Hippocampal formation (tissue), 2 donors: ENCODE results near the gene VAV3.
A peak's percentile ranks its signal among the peaks of the same experiment; 100 is the strongest.

Experiments used
- DNase-seq, 2 donors: peaks; one replicate each; lab custom pipeline; 2025; lab: John Stamatoyannopoulos, UW

VAV3 gene

GRCh38 chr1:107793896-107794453 is 171.0 kb downstream of the VAV3 start:
- DNase-seq: no peak

GRCh38 chr1:107791348-107791747 is 173.6 kb downstream of the VAV3 start:
- no peak for DNase-seq

DNA sequence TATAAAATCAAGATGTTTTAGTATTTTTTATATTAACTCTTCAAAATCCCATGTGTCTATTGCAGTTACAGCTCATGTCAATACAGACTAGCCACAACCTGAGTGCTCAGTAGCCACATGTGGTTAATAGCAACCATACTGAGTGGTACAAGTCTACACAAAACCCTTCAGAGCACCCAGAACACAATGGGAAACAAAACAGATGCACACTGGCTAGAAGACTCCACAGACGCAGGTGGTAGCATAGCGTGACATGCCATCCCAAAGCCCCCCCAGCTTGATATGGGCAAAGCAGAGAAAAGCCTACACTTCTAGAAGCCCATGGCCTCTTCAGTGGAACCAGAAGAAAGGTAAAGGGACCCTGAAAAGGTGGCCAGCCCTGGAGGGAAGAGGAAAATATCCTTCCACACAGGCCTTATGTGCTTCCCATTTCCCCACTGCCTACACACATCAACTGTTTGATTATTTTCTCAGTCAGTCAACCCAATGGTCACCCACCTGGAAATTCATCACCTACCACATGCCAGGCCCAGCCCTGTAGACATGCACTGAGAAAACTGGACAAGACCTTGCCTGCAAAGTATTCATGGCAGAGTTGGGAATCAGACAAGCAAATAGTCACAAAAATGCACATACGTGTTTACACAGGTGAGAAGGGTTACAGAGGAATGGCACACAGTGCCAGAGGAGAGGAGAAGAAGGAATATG is 175.0 kb downstream of the VAV3 start:
- no peak for DNase-seq

DNA sequence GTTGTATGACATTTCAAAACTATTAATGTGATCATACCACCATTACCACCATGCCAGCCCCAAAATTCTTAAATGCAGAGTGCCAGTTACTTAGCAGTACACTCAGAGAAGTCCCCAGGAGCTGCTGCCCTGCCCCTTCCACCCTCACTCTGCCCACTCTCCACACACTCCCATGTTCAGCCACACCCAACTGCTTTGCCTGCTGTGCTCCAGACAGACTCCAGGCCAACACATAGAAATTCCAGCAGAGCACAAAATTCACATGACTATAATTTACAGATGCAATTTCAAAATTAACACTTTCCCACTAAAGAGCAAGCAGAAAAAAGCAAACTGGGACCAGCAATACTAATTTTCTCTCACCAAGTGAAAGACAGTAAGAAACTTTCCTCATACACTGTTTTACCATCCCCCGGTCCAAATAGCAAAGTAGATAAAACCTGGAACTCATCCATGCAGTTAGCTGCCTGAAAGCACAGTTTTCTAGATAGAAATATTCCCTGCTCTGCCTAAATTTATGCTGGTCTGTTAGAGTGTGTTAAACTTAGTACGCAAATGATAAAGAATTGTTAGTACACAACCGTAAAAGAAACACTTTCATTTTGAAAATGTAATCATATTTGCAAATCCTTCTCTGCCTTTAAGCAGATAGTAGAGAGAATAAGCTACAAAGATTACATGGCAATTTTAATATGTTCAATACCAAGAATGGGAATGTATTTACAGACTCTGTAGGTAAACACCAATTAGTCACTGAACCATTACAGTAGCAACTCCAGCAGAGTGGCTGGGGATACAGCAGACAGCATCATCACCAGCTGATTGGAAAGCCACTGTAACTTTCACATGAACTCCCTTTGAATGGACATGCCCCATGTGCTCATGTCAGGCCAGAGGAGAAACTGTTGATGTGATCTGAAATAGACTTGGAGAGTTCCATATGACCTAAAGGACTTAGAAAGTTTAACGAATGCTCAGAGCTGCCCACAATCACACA is 176.5 kb downstream of the VAV3 start:
- DNase-seq: no peak

DNA sequence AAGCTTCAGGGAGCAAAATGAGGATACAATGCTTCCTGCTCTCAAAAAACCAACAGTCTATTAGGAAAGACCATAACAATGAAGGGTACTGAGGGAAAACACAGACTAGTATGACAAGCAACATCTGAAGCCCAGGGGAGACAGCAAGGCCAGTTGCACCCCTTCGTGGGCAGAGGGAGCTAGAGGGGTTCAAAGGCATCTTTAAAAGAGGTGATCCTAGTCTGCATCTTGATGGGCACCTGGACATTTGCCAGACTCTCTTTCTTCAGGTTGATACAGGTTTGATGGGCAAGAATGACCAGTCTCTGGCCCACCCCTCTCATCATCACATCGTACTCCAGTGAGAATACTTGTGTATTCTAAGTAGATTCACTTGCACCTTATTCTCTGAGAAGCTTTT is 177.7 kb downstream of the VAV3 start:
- DNase-seq: no peak

GRCh38 chr1:107786203-107786845 is 178.7 kb downstream of the VAV3 start:
- no peak for DNase-seq

- no peak for DNase-seq
Measured at GRCh38 chr1:107785496-107786202, 179.3 kb downstream of the VAV3 start.

DNA sequence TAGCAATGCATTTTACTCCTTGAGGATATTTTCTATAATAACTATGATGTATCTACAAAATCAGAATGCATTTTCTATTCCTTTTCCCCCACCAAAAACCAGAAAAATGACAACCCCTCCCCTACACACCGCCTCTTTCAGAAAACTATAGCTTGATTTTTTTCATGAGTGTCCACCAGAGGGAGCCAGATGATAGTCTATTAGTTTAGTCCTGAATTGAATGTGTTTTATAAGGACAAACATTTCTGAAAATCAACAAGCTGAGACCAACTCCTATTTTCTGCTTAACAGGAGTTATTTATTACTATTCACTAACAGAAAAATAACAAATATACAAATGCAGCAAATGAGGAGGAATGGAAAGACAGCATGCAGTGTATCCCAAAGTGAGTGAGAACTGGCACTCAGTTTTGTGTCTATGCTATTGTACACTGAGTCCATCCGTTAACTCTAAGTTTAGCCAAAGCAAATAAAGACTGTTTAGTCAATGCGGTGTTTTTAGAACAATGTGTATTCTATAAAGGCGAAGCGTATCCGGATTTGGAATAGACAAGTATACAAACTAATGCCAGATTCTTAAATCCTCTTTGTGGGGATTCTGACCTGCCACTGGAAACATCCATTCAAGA is 182.6 kb downstream of the VAV3 start:
- peak in 1 of 2 donors; percentile 62 for DNase-seq

DNA sequence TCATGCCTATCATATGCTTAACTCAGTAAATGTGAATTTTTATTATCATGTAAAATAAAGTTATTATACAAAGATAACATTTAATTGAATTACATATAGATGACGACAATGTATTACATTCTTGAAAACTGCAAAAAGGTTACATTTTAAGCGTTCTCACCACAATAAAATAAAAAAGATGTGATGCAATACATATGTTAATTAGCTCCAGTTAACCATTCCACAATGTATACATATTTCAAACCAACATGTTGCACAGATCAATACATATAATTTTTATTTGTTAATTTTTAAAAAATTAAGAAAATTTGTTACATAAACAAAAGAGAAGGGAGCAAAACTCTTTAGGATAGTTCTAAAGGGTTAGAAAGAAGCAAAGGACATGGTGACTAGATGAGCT is 183.7 kb downstream of the VAV3 start:
- no peak for DNase-seq

- no peak for DNase-seq
Measured at GRCh38 chr1:107777664-107778047, 187.3 kb downstream of the VAV3 start.

- no peak for DNase-seq
Measured at GRCh38 chr1:107776900-107777663, 187.9 kb downstream of the VAV3 start.

- DNase-seq: no peak
Measured at GRCh38 chr1:107771377-107771776, 193.6 kb downstream of the VAV3 start.

GRCh38 chr1:107767156-107767582 is 197.8 kb downstream of the VAV3 start:
- DNase-seq: no peak

GRCh38 chr1:107766533-107766932 is 198.4 kb downstream of the VAV3 start:
- no peak for DNase-seq

GRCh38 chr1:107762751-107763390 is 202.1 kb downstream of the VAV3 start:
- no peak for DNase-seq

DNA sequence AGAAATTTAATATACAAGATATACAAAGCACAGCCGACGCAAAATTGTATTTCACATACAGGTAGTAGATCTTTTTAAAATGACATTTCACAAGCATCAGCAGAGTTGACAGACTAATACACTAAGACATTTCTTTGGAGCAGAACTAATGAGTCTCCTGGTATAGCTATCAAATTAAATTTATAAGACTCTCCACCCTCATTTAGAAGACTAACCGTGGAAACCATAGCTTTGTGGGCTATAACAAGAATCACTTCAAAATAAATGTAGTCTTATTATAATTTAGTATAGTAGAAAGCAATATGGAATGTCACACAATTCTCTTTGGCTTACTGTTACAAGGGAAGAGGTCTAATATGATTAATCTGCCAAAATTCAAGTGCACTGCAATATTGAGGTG is 204.9 kb downstream of the VAV3 start:
- no peak for DNase-seq

GRCh38 chr1:107750364-107750959 is 214.5 kb downstream of the VAV3 start:
- peak; percentile 10 to 37 for DNase-seq

DNA sequence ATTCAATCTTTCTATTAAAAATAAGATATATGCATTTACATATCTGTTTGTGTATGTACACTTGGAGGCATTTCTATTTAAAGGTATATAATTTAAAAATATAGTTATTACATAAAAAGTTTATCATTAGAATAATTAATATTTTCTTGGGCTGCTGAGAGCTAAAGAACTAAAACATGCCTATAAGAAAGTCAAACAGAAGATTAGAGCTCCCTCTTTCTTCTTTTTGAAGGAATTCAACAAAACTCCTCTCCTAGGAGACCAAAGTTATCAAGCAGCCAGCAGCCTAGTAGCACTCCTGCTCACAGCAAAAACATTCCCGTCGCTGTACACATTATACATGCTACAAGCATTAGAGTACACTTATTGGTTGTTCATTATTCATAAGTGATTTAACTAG is 216.4 kb downstream of the VAV3 start:
- peak in 1 of 2 donors; percentile 16 for DNase-seq

DNA sequence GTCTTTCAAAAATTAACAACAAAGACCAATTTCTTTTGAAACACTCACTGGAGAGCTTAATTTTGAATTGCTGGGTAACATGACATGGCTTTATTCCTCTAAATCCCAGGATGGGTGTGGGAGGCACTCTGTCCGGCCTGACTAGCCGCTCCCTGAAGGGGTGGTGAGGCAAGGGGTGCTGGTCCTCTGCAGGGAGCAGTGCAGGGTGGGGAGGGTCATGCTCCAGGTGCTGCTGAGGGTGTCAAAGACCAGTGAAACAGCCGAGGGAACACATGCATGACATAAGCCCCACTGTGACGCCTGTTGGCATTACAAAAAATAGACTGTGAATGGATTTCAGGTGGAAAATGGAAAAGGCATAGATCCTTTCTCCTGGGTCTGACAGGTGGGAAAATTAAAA is 223.7 kb downstream of the VAV3 start:
- DNase-seq: no peak
